Measurements from ENCODE around the gene GLT1D1. TPM values are rescaled to one million over a fixed set of nuclear protein-coding genes. Genes with fewer than 3 reads are reported as not detected.

The GLT1D1 gene
- total and polyA plus RNA-seq, 2 experiments from 2014 or later, result 0.83 to 2.7 TPM

GRCh38 chr12:128947209-128947608, 93.9 kb downstream of the GLT1D1 start:
- no peak overlapping the region for H3K4me3 ChIP-seq
- H3K27me3 ChIP-seq, result no peaks in the 10 kb centered on the region
- no peaks in the 10 kb centered on the region for H3K9me3 ChIP-seq (ENCODE audit: low read depth)
- no peak overlapping the region for H3K27ac ChIP-seq
- H3K4me1 ChIP-seq (ENCODE audit: low read depth), result peaks cover 24% of the 10 kb centered on the region
- no peak for DNase-seq (ENCODE audit: low read depth in 1 of 2, low spot score in 1 of 2)
- H3K36me3 ChIP-seq, result no peaks in the 10 kb centered on the region
- no peak for TF ChIP-seq CTCF (IDR thresholded peaks at IDR 0.05; ENCODE audit: low read depth, low read length)

- DNase-seq (ENCODE audit: low read depth in 1 of 2, low spot score in 1 of 2), result no peak
- Histone ChIP-seq H3K36me3 (no peaks in the 10 kb centered on the region), H3K4me1 (ENCODE audit: low read depth) (peaks cover 24% of the 10 kb centered on the region), H3K27me3 (no peaks in the 10 kb centered on the region), H3K9me3 (ENCODE audit: low read depth) (no peaks in the 10 kb centered on the region), H3K27ac (no peak overlapping the region), H3K4me3 (no peak overlapping the region)
- TF ChIP-seq CTCF (IDR thresholded peaks at IDR 0.05; ENCODE audit: low read depth, low read length), result no peak
Measured at GRCh38 chr12:128949086-128949485, 95.8 kb downstream of the GLT1D1 start.

- H3K4me1 ChIP-seq (ENCODE audit: low read depth), result peaks cover 24% of the 10 kb centered on the region
- no peak overlapping the region for H3K4me3 ChIP-seq
- no peaks in the 10 kb centered on the region for H3K27me3 ChIP-seq
Measured at GRCh38 chr12:128951448-128951847, 98.2 kb downstream of the GLT1D1 start.

GRCh38 chr12:128956755-128957154, 103.5 kb downstream of the GLT1D1 start:
- no peaks in the 10 kb centered on the region for H3K9me3 ChIP-seq (ENCODE audit: low read depth)
- no peak for TF ChIP-seq CTCF (IDR thresholded peaks at IDR 0.05; ENCODE audit: low read depth, low read length)
- H3K4me1 ChIP-seq (ENCODE audit: low read depth), result no peaks in the 10 kb centered on the region
- no peak overlapping the region for H3K27ac ChIP-seq
- H3K4me3 ChIP-seq, result no peak overlapping the region
- DNase-seq (ENCODE audit: low read depth in 1 of 2, low spot score in 1 of 2), result no peak
- no peaks in the 10 kb centered on the region for H3K27me3 ChIP-seq
- no peaks in the 10 kb centered on the region for H3K36me3 ChIP-seq

More at GRCh38 chr12:128951448-128951847, 98.2 kb downstream of the GLT1D1 start:
- Histone ChIP-seq H3K9me3 (ENCODE audit: low read depth) (no peaks in the 10 kb centered on the region), H3K27ac (no peak overlapping the region), H3K36me3 (no peaks in the 10 kb centered on the region)
- no peak for TF ChIP-seq CTCF (IDR thresholded peaks at IDR 0.05; ENCODE audit: low read depth, low read length)
- DNase-seq (ENCODE audit: low read depth in 1 of 2, low spot score in 1 of 2), result no peak

GRCh38 chr12:128959901-128960300, 106.6 kb downstream of the GLT1D1 start:
- Histone ChIP-seq H3K4me3 (no peak overlapping the region), H3K36me3 (no peaks in the 10 kb centered on the region), H3K27me3 (no peaks in the 10 kb centered on the region), H3K9me3 (ENCODE audit: low read depth) (no peaks in the 10 kb centered on the region), H3K4me1 (ENCODE audit: low read depth) (no peaks in the 10 kb centered on the region), H3K27ac (no peak overlapping the region)
- no peak for TF ChIP-seq CTCF (IDR thresholded peaks at IDR 0.05; ENCODE audit: low read depth, low read length)
- DNase-seq (ENCODE audit: low read depth in 1 of 2, low spot score in 1 of 2), result no peak
